Sigmoid colon (tissue), 4 donors: ENCODE data around the gene THUMPD1.

Experiments
- CTCF ChIP-seq, 4 experiments: fragments of 450-650 bp in 3 of 4; fragments of 200-600 bp in 1 of 4; IDR thresholded peaks; one replicate each; pipeline ENCODE4 v1.5.1; 2016 to 2019; ENCODE audit warnings: antibody characterized with exemption in 4 of 4, mild to moderate bottlenecking in 3 of 4, moderate library complexity in 2 of 4
- EP300 ChIP-seq, 4 donors: sonication (generic); formaldehyde crosslinking; IDR thresholded peaks; one replicate each; pipeline ENCODE4 v1.6.1; 2017; ENCODE audit warnings: antibody characterized with exemption in 4 of 4
- POLR2A ChIP-seq, 2 donors: fragments of 450-650 bp; IDR thresholded peaks; one replicate each; pipeline ENCODE4 v1.6.1; 2016; ENCODE audit warnings: antibody characterized with exemption in 2 of 2, mild to moderate bottlenecking in 2 of 2, moderate library complexity in 2 of 2
- POLR2AphosphoS5 ChIP-seq, 4 donors: sonication (generic); formaldehyde crosslinking; IDR thresholded peaks; one replicate each; pipeline ENCODE4 v1.6.1; 2017; ENCODE audit warnings: antibody characterized with exemption in 4 of 4

- TF ChIP-seq CTCF (IDR thresholded peaks at IDR 0.05) (no peak), POLR2A (IDR thresholded peaks at IDR 0.05) (no peak), EP300 (IDR thresholded peaks at IDR 0.05) (no peak), POLR2AphosphoS5 (IDR thresholded peaks at IDR 0.05) (no peak)
Observed at GRCh38 chr16:20696618-20697017, 45.0 kb downstream of the THUMPD1 start.
